H1 (cell line): ENCODE data around the gene ZNF646. TPM values are rescaled to one million over a fixed set of nuclear protein-coding genes. Genes with fewer than 3 reads are reported as not detected.
A peak's percentile ranks its signal among the peaks of the same experiment; 100 is the strongest.

Experiments used
- CTCF ChIA-PET: fragments of 300-600 bp; sonication (Branson Sonifier 250); formaldehyde crosslinking; loops from one replicate; lab custom pipeline; 2021; ENCODE audit not compliant: partially characterized antibody; lab: Charles Lee
- POLR2A ChIA-PET: fragments of 300-600 bp; sonication (Branson Sonifier 250); formaldehyde crosslinking; loops from one replicate; lab custom pipeline; 2021; ENCODE audit warnings: inconsistent platforms; ENCODE audit not compliant: partially characterized antibody; lab: Charles Lee
- DNase-seq, 2 experiments: peaks; one replicate each; pipeline versions ENCODE4 v3.0.0 to v3.0.0-alpha.2; 2010 to 2022; ENCODE audit warnings: low spot score in 2 of 2, low read depth in 1 of 2, mixed read lengths in 1 of 2
- FAIRE-seq: peaks from 2 replicates; lab custom pipeline; 2011; peaks lifted over from hg19 to GRCh38; lab: Jason Lieb, UNC
- H2AFZ ChIP-seq: 2 replicates; pipeline ENCODE4 v1.8.1; 2012; ENCODE audit warnings: low read length, inconsistent platforms
- H2AK5ac ChIP-seq: 2 replicates; pipeline ENCODE4 v1.6.1; 2013; ENCODE audit warnings: low read depth, low read length
- H2BK120ac ChIP-seq: replicated peaks from 2 replicates; pipeline ENCODE3; 2013; ENCODE audit warnings: low read depth, low read length, inconsistent platforms
- H2BK12ac ChIP-seq: 2 replicates; pipeline ENCODE4 v1.6.1; 2013; ENCODE audit warnings: low read depth, low read length
- H2BK15ac ChIP-seq: 2 replicates; pipeline ENCODE4 v1.6.1; 2013; ENCODE audit warnings: low read length
- H2BK20ac ChIP-seq: 2 replicates; pipeline ENCODE4 v1.6.1; 2013; ENCODE audit warnings: low read length
- H2BK5ac ChIP-seq: 2 replicates; pipeline ENCODE4 v1.6.1; 2013; ENCODE audit warnings: low read depth, low read length
- H3K14ac ChIP-seq: 2 replicates; pipeline ENCODE4 v1.6.1; 2013; ENCODE audit warnings: inconsistent platforms; ENCODE audit not compliant: insufficient read length
- H3K18ac ChIP-seq: 2 replicates; pipeline ENCODE4 v1.6.1; 2013; ENCODE audit warnings: low read length; ENCODE audit errors: extremely low read depth
- H3K23ac ChIP-seq: 2 replicates; pipeline ENCODE4 v1.6.1; 2013; ENCODE audit warnings: inconsistent platforms; ENCODE audit not compliant: insufficient read length
- H3K23me2 ChIP-seq: 2 replicates; pipeline ENCODE4 v1.6.1; 2013; ENCODE audit warnings: low read depth, low read length
- H3K27ac ChIP-seq: 2 replicates; pipeline ENCODE4 v1.6.1; 2011; ENCODE audit warnings: low read depth, low read length, inconsistent platforms
- H3K27me3 ChIP-seq, 4 experiments: replicated peaks in 1 of 4; 1 replicate in 1 of 4; 2 replicates in 3 of 4; pipeline versions ENCODE4 v1.6.1 to v1.8.1; 2011 to 2013; ENCODE audit warnings: low read length in 3 of 4, mild to moderate bottlenecking in 3 of 4, inconsistent platforms in 2 of 4, mixed read lengths in 2 of 4, moderate library complexity in 1 of 4; ENCODE audit not compliant: control insufficient read depth in 3 of 4, insufficient read depth in 3 of 4; ENCODE audit errors: extremely low read depth in 1 of 4
- H3K36me3 ChIP-seq, 4 experiments: 2 replicates each; pipeline versions ENCODE4 v1.6.1 to v1.8.1; 2011 to 2013; ENCODE audit warnings: mild to moderate bottlenecking in 4 of 4, low read length in 3 of 4, moderate library complexity in 2 of 4, control low read depth in 1 of 4, inconsistent platforms in 1 of 4; ENCODE audit not compliant: insufficient read depth in 4 of 4, control insufficient read depth in 2 of 4
- H3K4ac ChIP-seq: replicated peaks from 2 replicates; pipeline ENCODE3; 2013; ENCODE audit warnings: low read length, low read depth, mixed read lengths, inconsistent platforms; ENCODE audit not compliant: insufficient read length
- H3K4me1 ChIP-seq, 4 experiments: replicated peaks in 1 of 4; 1 replicate in 1 of 4; 2 replicates in 3 of 4; pipeline versions ENCODE4 v1.6.1 to v1.8.1; 2011 to 2013; ENCODE audit warnings: low read length in 3 of 4, inconsistent platforms in 2 of 4, mixed read lengths in 1 of 4; ENCODE audit not compliant: insufficient read depth in 4 of 4, control insufficient read depth in 3 of 4
- H3K4me2 ChIP-seq, 2 experiments: 2 replicates each; pipeline versions ENCODE4 v1.6.1 to v1.8.1; 2011 to 2013; ENCODE audit warnings: low read depth in 2 of 2, low read length in 2 of 2, control low read depth in 1 of 2, inconsistent platforms in 1 of 2, mild to moderate bottlenecking in 1 of 2; ENCODE audit not compliant: insufficient read depth in 1 of 2
- H3K4me3 ChIP-seq, 4 experiments: fragments of 200-600, 300-600 bp in 1 of 4; sonication (generic), shearing (Covaris generic), sonication (Bioruptor Twin) in 1 of 4; 2 replicates each; pipeline versions ENCODE4 v1.5.1 to v1.8.1; 2011 to 2016; ENCODE audit warnings: low read length in 4 of 4, low read depth in 3 of 4, control low read depth in 2 of 4, inconsistent platforms in 2 of 4, mild to moderate bottlenecking in 2 of 4, mixed read lengths in 1 of 4, moderate library complexity in 1 of 4; ENCODE audit not compliant: insufficient read depth in 2 of 4; ENCODE audit errors: extremely low read depth in 1 of 4
- H3K56ac ChIP-seq: replicated peaks from 2 replicates; pipeline ENCODE3; 2013; ENCODE audit warnings: low read depth, mild to moderate bottlenecking, mixed read lengths, low read length, inconsistent platforms; ENCODE audit not compliant: insufficient read length
- H3K79me1 ChIP-seq: 2 replicates; pipeline ENCODE4 v1.6.1; 2013; ENCODE audit warnings: low read depth, low read length, control low read depth
- H3K79me2 ChIP-seq, 2 experiments: 2 replicates each; pipeline versions ENCODE4 v1.6.1 to v1.8.1; 2012 to 2013; ENCODE audit warnings: low read length in 2 of 2, mild to moderate bottlenecking in 2 of 2, inconsistent platforms in 1 of 2; ENCODE audit not compliant: insufficient read depth in 2 of 2, control insufficient read depth in 1 of 2
- H3K9ac ChIP-seq, 4 experiments: replicated peaks in 1 of 4; 1 replicate in 1 of 4; 2 replicates in 3 of 4; pipeline versions ENCODE4 v1.6.1 to v1.8.1; 2011 to 2013; ENCODE audit warnings: low read depth in 3 of 4, low read length in 3 of 4, control low read depth in 2 of 4, mild to moderate bottlenecking in 2 of 4, moderate library complexity in 2 of 4, inconsistent platforms in 1 of 4; ENCODE audit errors: extremely low read depth in 1 of 4
- H3K9me3 ChIP-seq, 2 experiments: 2 replicates each; pipeline versions ENCODE4 v1.6.1 to v1.8.1; 2012 to 2013; ENCODE audit warnings: mild to moderate bottlenecking in 2 of 2, moderate library complexity in 2 of 2, control low read depth in 1 of 2, inconsistent platforms in 1 of 2, low read depth in 1 of 2, low read length in 1 of 2, mixed read lengths in 1 of 2; ENCODE audit not compliant: insufficient read depth in 2 of 2
- H4K20me1 ChIP-seq, 2 experiments: replicated peaks in 1 of 2; 2 replicates each; pipeline versions ENCODE3 to v1.8.1; 2011 to 2013; ENCODE audit warnings: inconsistent platforms in 2 of 2, low read length in 2 of 2, mild to moderate bottlenecking in 1 of 2; ENCODE audit not compliant: insufficient read depth in 2 of 2, control insufficient read depth in 1 of 2
- H4K5ac ChIP-seq: 2 replicates; pipeline ENCODE4 v1.6.1; 2013; ENCODE audit warnings: low read length, low read depth, mixed read lengths, inconsistent platforms; ENCODE audit not compliant: insufficient read length
- H4K8ac ChIP-seq: 2 replicates; pipeline ENCODE4 v1.8.0; 2013; ENCODE audit warnings: mild to moderate bottlenecking, moderate library complexity, low read length, inconsistent platforms; ENCODE audit not compliant: insufficient read depth; ENCODE audit errors: extremely low read depth
- H4K91ac ChIP-seq: replicated peaks from 2 replicates; pipeline ENCODE3; 2013; ENCODE audit warnings: low read length, mixed read lengths, inconsistent platforms; ENCODE audit not compliant: insufficient read length
- WGBS, 2 experiments: shearing (Covaris generic) in 1 of 2; methylation state at CpG; one replicate each; pipeline versions ENCODE4 v1.1.6 to v1.1.7; 2013 to 2015; ENCODE audit warnings: low lambda C conversion rate in 2 of 2, mixed read lengths in 2 of 2, inconsistent platforms in 1 of 2, low coverage in 1 of 2, missing lambda C conversion rate in 1 of 2; ENCODE audit not compliant: insufficient replicate concordance in 2 of 2, insufficient coverage in 1 of 2, insufficient read length in 1 of 2; ENCODE audit errors: extremely low coverage in 1 of 2, missing lambda C conversion rate in 1 of 2; 5-methylcytosine and 5-hydroxymethylcytosine counted together
- polyA plus RNA-seq, 7 experiments: library from polyadenylated mRNA; depleted of rRNA in 3 of 7; stranded (reverse) in 5 of 7; unstranded in 2 of 7; fragments of >200 nt in 5 of 7; fragments of 200-250 nt in 2 of 7; gene quantifications; 1 replicate in 5 of 7; 2 replicates in 1 of 7; 4 replicates in 1 of 7; pipeline versions ENCODE4 v1.2.1 to v1.2.3, GENCODE V29; 2011 to 2013; ENCODE audit warnings: missing spikeins in 2 of 7, mixed read lengths in 2 of 7
- total RNA-seq: library from RNA; stranded (reverse); fragmentation: NEBNext Ultra II Directional; extraction: Animal tissue kit (Norgen Biotek cat#: 25700); gene quantifications from 2 replicates; pipeline ENCODE4 v1.2.1, GENCODE V29; 2021

ZNF646 gene
- total and polyA plus RNA-seq, 2 of the 8 experiments (the other 6 are each of a cell fraction or from before 2014, with no cell fraction given), result 6.5 to 25.0 TPM

GRCh38 chr16:31131416-31131815 is 57.2 kb downstream of the ZNF646 start:
- Histone ChIP-seq H3K4me1 (peaks cover 0 to 39% (median 32%) of the 10 kb centered on the region in 4 experiments; a peak in 6 of 7 replicates), H3K4me2 (peak overlapping the region in 1 of 2 experiments; percentile 2; a peak in 1 of 4 replicates), H3K4ac (no peak overlapping the region), H2AK5ac (no peak overlapping the region), H4K8ac (peak overlapping the region; percentile 4; the same call in 1 of the 2 replicates), H3K9me3 (no peaks in the 10 kb centered on the region), H2BK15ac (no peak overlapping the region), H3K79me1 (peaks cover 9% of the 10 kb centered on the region), H3K56ac (no peak overlapping the region), H4K91ac (no peak overlapping the region), H3K23me2 (peaks cover 16% of the 10 kb centered on the region), H3K4me3 (peak overlapping the region in 1 of 4 experiments; percentile 5; a peak in 2 of 8 replicates), H3K9ac (no peak overlapping the region), H2BK20ac (no peak overlapping the region), H4K5ac (no peak overlapping the region), H2AFZ (no peak overlapping the region), H3K79me2 (peaks cover 0 to 19% of the 10 kb centered on the region in 2 experiments; a peak in 2 of 4 replicates), H3K14ac (no peak overlapping the region), H3K18ac (no peak overlapping the region), H3K36me3 (peaks cover 14 to 27% (median 19%) of the 10 kb centered on the region in 4 experiments), H2BK120ac (no peak overlapping the region), H4K20me1 (peaks cover 6 to 7% of the 10 kb centered on the region in 2 experiments), H3K27ac (peak overlapping the region; percentile 37; the same call in 1 of the 2 replicates), H2BK12ac (no peak overlapping the region), H2BK5ac (peak overlapping the region; percentile 75), H3K23ac (no peak overlapping the region), H3K27me3 (no peaks in the 10 kb centered on the region)
- DNase-seq (no peak), FAIRE-seq (no peak)
- POLR2A ChIA-PET, result interaction anchor here (0.6 to 34.9 kb wide), 10 partner anchors 5 to 148 kb away, joined by 3 to 713 read pairs (median 4); partner anchors contain the start of genes BCKDK, FUS, KAT8 and PRSS36
- CTCF ChIA-PET, result interaction anchor here (0.5 to 1.3 kb wide), 5 partner anchors 10 to 1229 kb away, joined by 3 to 4 read pairs (median 3); no protein-coding TSS in a partner anchor
- 87% methylated on average over 11 of the region's 11 CpGs; no CpG with 5 or more reads in 1 of the 2 experiments for WGBS, 2 experiments
